A549 (cell line): ENCODE results near the gene RARG.

Experiments
- CEBPB ChIP-seq, 2 experiments: fragments of >200 bp in 1 of 2; sonication (Bioruptor Twin) in 1 of 2; formaldehyde crosslinking in 1 of 2; IDR thresholded peaks; 2 replicates each; pipeline ENCODE4 v1.6.1; 2012 to 2016
- EP300 ChIP-seq, 2 experiments: fragments of >200 bp; sonication (Bioruptor Twin); formaldehyde crosslinking; IDR thresholded peaks; 2 replicates in 1 of 2; 3 replicates in 1 of 2; pipeline ENCODE4 v1.6.1; 2016 to 2017
- FOSL2 ChIP-seq, 2 experiments: fragments of 450-650 bp in 1 of 2; fragments of >200 bp in 1 of 2; sonication (Bioruptor Twin) in 1 of 2; formaldehyde crosslinking; IDR thresholded peaks; 2 replicates each; pipeline versions ENCODE4 v1.5.0 to v1.6.1; 2016 to 2020; ENCODE audit warnings: mild to moderate bottlenecking in 1 of 2, moderate library complexity in 1 of 2
- HOXA7 ChIP-seq: fragments of 250-450 bp; sonication (Bioruptor Pico); IDR thresholded peaks from 2 replicates; pipeline ENCODE4 v1.5.0; 2020; ENCODE audit warnings: mild to moderate bottlenecking, moderate library complexity
- JUNB ChIP-seq: fragments of >200 bp; sonication (Bioruptor Twin); formaldehyde crosslinking; IDR thresholded peaks from 2 replicates; pipeline ENCODE4 v1.6.1; 2016
- KDM1A ChIP-seq: fragments of 200-600 bp; sonication (generic); IDR thresholded peaks from 2 replicates; pipeline ENCODE4 v1.6.1; 2016; ENCODE audit warnings: low read depth, mild to moderate bottlenecking
- POLR2A ChIP-seq: IDR thresholded peaks from 2 replicates; pipeline ENCODE4 v1.6.1; 2012; ENCODE audit warnings: mild to moderate bottlenecking, low read length
- RAD21 ChIP-seq, 2 experiments: fragments of >200 bp in 1 of 2; sonication (Bioruptor Twin) in 1 of 2; formaldehyde crosslinking in 1 of 2; IDR thresholded peaks in 1 of 2; conservative IDR thresholded peaks in 1 of 2; 2 replicates in 1 of 2; 3 replicates in 1 of 2; pipeline ENCODE4 v1.6.1; 2012 to 2018; ENCODE audit warnings: inconsistent platforms in 1 of 2
- RFX5 ChIP-seq: fragments of 450-650 bp; IDR thresholded peaks from 2 replicates; pipeline ENCODE4 v1.7.1; 2014; ENCODE audit warnings: antibody characterized with exemption, mild to moderate bottlenecking, moderate library complexity
- TF ChIP-seq, protein P1 (sequence below): fragments of >200 bp; sonication (Bioruptor Twin); formaldehyde crosslinking; IDR thresholded peaks from 3 replicates; pipeline ENCODE4 v1.5.1; 2016
- TF ChIP-seq, protein P2 (sequence below): fragments of 250-450 bp; sonication (Bioruptor Pico); IDR thresholded peaks from 2 replicates; pipeline ENCODE4 v1.5.0; 2021; ENCODE audit warnings: mild to moderate bottlenecking, moderate library complexity, borderline replicate concordance
- TF ChIP-seq, protein P3 (sequence below): IDR thresholded peaks from 2 replicates; pipeline ENCODE4 v1.6.1; 2012
- TF ChIP-seq, protein P4 (sequence below): fragments of 200-600 bp; sonication (generic); IDR thresholded peaks from 2 replicates; pipeline ENCODE4 v1.6.1; 2016; ENCODE audit warnings: antibody characterized with exemption, mild to moderate bottlenecking, moderate library complexity

DNA sequence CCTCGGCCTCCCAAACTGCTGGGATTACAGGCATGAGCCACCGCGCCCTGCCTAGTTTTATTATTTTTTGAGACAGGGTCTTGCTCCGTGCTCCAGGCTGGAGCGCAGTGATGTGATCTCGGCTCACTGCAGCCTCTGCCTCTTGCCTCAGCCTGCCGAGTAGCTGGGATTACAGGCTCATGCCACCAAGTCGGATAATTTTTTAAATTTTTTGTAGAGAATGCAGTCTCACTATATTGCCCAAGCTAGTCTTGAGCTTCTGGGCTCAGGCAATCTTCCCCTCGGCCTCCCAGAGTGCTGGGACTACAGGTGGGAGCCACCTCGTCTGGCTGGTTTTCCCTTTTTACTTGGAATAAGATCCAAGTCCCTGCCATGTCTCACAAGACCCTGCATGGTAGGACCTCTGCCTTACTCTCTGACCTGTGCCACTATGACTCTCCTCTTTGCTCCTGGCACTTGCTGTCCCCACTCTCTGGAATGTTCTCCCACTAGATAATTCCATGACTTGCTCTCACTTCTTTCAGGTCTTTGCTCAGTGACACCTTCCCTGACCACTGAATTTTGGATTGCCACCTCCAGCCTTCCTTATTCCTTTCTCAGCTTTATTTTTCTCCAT is 7.7 kb upstream of the RARG start:
- TF ChIP-seq RFX5, result no peak
- TF ChIP-seq, protein P1, sequence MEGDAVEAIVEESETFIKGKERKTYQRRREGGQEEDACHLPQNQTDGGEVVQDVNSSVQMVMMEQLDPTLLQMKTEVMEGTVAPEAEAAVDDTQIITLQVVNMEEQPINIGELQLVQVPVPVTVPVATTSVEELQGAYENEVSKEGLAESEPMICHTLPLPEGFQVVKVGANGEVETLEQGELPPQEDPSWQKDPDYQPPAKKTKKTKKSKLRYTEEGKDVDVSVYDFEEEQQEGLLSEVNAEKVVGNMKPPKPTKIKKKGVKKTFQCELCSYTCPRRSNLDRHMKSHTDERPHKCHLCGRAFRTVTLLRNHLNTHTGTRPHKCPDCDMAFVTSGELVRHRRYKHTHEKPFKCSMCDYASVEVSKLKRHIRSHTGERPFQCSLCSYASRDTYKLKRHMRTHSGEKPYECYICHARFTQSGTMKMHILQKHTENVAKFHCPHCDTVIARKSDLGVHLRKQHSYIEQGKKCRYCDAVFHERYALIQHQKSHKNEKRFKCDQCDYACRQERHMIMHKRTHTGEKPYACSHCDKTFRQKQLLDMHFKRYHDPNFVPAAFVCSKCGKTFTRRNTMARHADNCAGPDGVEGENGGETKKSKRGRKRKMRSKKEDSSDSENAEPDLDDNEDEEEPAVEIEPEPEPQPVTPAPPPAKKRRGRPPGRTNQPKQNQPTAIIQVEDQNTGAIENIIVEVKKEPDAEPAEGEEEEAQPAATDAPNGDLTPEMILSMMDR, result no peak
- TF ChIP-seq CEBPB (IDR thresholded peaks at IDR 0.05), result no peak
- TF ChIP-seq, protein P2, sequence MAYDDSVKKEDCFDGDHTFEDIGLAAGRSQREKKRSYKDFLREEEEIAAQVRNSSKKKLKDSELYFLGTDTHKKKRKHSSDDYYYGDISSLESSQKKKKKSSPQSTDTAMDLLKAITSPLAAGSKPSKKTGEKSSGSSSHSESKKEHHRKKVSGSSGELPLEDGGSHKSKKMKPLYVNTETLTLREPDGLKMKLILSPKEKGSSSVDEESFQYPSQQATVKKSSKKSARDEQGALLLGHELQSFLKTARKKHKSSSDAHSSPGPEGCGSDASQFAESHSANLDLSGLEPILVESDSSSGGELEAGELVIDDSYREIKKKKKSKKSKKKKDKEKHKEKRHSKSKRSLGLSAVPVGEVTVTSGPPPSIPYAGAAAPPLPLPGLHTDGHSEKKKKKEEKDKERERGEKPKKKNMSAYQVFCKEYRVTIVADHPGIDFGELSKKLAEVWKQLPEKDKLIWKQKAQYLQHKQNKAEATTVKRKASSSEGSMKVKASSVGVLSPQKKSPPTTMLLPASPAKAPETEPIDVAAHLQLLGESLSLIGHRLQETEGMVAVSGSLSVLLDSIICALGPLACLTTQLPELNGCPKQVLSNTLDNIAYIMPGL (CRISPR knock-in tag), result no peak
- TF ChIP-seq, protein P3, sequence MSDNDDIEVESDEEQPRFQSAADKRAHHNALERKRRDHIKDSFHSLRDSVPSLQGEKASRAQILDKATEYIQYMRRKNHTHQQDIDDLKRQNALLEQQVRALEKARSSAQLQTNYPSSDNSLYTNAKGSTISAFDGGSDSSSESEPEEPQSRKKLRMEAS, result no peak
- no peak for TF ChIP-seq EP300 (IDR thresholded peaks at IDR 0.05)
- TF ChIP-seq JUNB, result no peak
- no peak for TF ChIP-seq POLR2A
- TF ChIP-seq HOXA7 (CRISPR knock-in tag), result no peak
- TF ChIP-seq, protein P4, sequence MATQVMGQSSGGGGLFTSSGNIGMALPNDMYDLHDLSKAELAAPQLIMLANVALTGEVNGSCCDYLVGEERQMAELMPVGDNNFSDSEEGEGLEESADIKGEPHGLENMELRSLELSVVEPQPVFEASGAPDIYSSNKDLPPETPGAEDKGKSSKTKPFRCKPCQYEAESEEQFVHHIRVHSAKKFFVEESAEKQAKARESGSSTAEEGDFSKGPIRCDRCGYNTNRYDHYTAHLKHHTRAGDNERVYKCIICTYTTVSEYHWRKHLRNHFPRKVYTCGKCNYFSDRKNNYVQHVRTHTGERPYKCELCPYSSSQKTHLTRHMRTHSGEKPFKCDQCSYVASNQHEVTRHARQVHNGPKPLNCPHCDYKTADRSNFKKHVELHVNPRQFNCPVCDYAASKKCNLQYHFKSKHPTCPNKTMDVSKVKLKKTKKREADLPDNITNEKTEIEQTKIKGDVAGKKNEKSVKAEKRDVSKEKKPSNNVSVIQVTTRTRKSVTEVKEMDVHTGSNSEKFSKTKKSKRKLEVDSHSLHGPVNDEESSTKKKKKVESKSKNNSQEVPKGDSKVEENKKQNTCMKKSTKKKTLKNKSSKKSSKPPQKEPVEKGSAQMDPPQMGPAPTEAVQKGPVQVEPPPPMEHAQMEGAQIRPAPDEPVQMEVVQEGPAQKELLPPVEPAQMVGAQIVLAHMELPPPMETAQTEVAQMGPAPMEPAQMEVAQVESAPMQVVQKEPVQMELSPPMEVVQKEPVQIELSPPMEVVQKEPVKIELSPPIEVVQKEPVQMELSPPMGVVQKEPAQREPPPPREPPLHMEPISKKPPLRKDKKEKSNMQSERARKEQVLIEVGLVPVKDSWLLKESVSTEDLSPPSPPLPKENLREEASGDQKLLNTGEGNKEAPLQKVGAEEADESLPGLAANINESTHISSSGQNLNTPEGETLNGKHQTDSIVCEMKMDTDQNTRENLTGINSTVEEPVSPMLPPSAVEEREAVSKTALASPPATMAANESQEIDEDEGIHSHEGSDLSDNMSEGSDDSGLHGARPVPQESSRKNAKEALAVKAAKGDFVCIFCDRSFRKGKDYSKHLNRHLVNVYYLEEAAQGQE, result no peak
- TF ChIP-seq KDM1A, result no peak
- no peak for TF ChIP-seq RAD21 (conservative IDR thresholded peaks at IDR 0.05 in 1 of 2, IDR thresholded peaks at IDR 0.05 in 1 of 2)
- TF ChIP-seq FOSL2 (IDR thresholded peaks at IDR 0.05), result no peak
- no peak for TF ChIP-seq FOSL2 (CRISPR knock-in tag; IDR thresholded peaks at IDR 0.05)
